ENCODE measurements around the gene PI3. TPM values are rescaled to one million over a fixed set of nuclear protein-coding genes. Genes with fewer than 3 reads are reported as not detected.

PI3 gene
- total and polyA plus RNA-seq, 9 of the 15 experiments (the other 6 are each of a cell fraction or from before 2014, with no cell fraction given) = not detected

- TF ChIP-seq ZNF551 (CRISPR knock-in tag; IDR thresholded peaks at IDR 0.05) = no peak
Observed at GRCh38 chr20:45218124-45218523, 43.4 kb downstream of the PI3 start (continued).

DNA sequence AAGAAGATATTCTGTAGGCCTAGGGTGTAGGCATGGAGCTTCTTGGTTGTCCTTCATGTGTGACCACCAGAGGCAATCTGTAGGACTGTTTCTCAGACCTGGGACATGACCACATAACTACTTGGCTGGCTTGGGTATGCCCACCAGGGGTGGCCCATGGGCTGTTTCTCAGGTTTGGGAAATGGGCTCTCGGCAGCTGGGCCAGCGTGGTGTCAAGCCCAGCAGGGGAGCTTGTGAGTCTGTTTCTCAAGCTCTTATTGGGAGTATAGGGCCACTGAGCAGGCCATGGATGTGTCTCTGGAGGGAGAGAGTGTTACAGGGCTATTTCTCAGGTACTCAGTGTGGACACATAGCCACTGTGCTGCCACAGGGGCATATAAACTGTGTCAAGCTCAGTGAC lies 43.9 kb downstream of the PI3 start:
- no peak for TF ChIP-seq GABPB1 (CRISPR knock-in tag; IDR thresholded peaks at IDR 0.05)
- TF ChIP-seq MYBL2 (IDR thresholded peaks at IDR 0.05; ENCODE audit: low read depth) = no peak
- TF ChIP-seq MYBL2 (CRISPR knock-in tag; IDR thresholded peaks at IDR 0.05; ENCODE audit: borderline replicate concordance) = no peak
- TF ChIP-seq EP400 (IDR thresholded peaks at IDR 0.05) = no peak
- TF ChIP-seq TCF7L2 (IDR thresholded peaks at IDR 0.05; ENCODE audit: low read depth, low read length) = no peak
- TF ChIP-seq PURB (CRISPR knock-in tag; IDR thresholded peaks at IDR 0.05; ENCODE audit: low read depth) = no peak
- no peak for TF ChIP-seq NR1H2 (CRISPR knock-in tag; IDR thresholded peaks at IDR 0.05)
- no peak for TF ChIP-seq SETDB1 (IDR thresholded peaks at IDR 0.05; ENCODE audit: low read length)
- TF ChIP-seq, protein P1, sequence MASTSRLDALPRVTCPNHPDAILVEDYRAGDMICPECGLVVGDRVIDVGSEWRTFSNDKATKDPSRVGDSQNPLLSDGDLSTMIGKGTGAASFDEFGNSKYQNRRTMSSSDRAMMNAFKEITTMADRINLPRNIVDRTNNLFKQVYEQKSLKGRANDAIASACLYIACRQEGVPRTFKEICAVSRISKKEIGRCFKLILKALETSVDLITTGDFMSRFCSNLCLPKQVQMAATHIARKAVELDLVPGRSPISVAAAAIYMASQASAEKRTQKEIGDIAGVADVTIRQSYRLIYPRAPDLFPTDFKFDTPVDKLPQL (IDR thresholded peaks at IDR 0.05; ENCODE audit: extremely low read depth, insufficient read length) = no peak
- TF ChIP-seq ZNF239 (CRISPR knock-in tag; IDR thresholded peaks at IDR 0.05) = no peak
- TF ChIP-seq ZNF311 (CRISPR knock-in tag; IDR thresholded peaks at IDR 0.05) = no peak
- TF ChIP-seq, protein P2, sequence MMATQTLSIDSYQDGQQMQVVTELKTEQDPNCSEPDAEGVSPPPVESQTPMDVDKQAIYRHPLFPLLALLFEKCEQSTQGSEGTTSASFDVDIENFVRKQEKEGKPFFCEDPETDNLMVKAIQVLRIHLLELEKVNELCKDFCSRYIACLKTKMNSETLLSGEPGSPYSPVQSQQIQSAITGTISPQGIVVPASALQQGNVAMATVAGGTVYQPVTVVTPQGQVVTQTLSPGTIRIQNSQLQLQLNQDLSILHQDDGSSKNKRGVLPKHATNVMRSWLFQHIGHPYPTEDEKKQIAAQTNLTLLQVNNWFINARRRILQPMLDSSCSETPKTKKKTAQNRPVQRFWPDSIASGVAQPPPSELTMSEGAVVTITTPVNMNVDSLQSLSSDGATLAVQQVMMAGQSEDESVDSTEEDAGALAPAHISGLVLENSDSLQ (IDR thresholded peaks at IDR 0.05) = no peak
- TF ChIP-seq ZFP1 (CRISPR knock-in tag; IDR thresholded peaks at IDR 0.05) = no peak
- TF ChIP-seq ZNF174 (CRISPR knock-in tag; IDR thresholded peaks at IDR 0.05) = no peak
- TF ChIP-seq POLR3G (IDR thresholded peaks at IDR 0.05; ENCODE audit: extremely low read depth, insufficient read length, insufficient replicate concordance) = no peak
- no peak for TF ChIP-seq PYGO2 (tag; IDR thresholded peaks at IDR 0.05)
- TF ChIP-seq HOXB6 (CRISPR knock-in tag; IDR thresholded peaks at IDR 0.05; ENCODE audit: borderline replicate concordance) = no peak
- TF ChIP-seq ZC3H8 (IDR thresholded peaks at IDR 0.05) = no peak
- no peak for TF ChIP-seq FOXP1 (CRISPR knock-in tag; IDR thresholded peaks at IDR 0.05)
- Histone ChIP-seq H4K20me1 (replicated peaks; ENCODE audit: control insufficient read depth, insufficient read depth, low read length) (no peaks in the 10 kb centered on the region), H3K4me3 (no peak overlapping the region), H3K36me3 (ENCODE audit: control insufficient read depth, insufficient read depth, low read length) (no peaks in the 10 kb centered on the region), H3K4me2 (ENCODE audit: insufficient read depth, low read length) (no peak overlapping the region), H3K79me2 (ENCODE audit: control insufficient read depth, insufficient read depth, low read length) (no peaks in the 10 kb centered on the region), H3K9ac (ENCODE audit: insufficient read depth in 1 of 2, low read depth in 2 of 2, low read length in 2 of 2) (no peak overlapping the region), H2AFZ (ENCODE audit: low read depth, low read length) (no peak overlapping the region), H3K9me1 (ENCODE audit: control insufficient read depth, insufficient read depth, low read length) (no peaks in the 10 kb centered on the region), H3K27me3 (ENCODE audit: control insufficient read depth in 2 of 2, insufficient read depth in 2 of 2, low read length in 2 of 2) (peaks cover 0 to 10% of the 10 kb centered on the region in 2 experiments; a peak in 2 of 5 replicates), H3K4me1 (replicated peaks in 1 of 2; ENCODE audit: control insufficient read depth in 2 of 2, insufficient read depth in 2 of 2, low read length in 2 of 2) (no peaks in the 10 kb centered on the region), H3K27ac (ENCODE audit: extremely low read depth, low read depth, low read length) (no peak overlapping the region), H3K9me3 (replicated peaks; ENCODE audit: control insufficient read depth, insufficient read depth, low read depth, low read length) (no peaks in the 10 kb centered on the region)
- FAIRE-seq = no peak
- ChIA-PET CTCF (ENCODE audit: low intra/inter-chr PET ratio) (no interaction called here), POLR2A (no interaction called here)
- intact Hi-C loops (cut with micrococcal nuclease) (no loop called here), in situ Hi-C loops (cut with MboI) (no loop called here)
- ATAC-seq = no peak
- no TSS peak for BruUV-seq (replicated peaks)
- no peak for DNase-seq (ENCODE audit: extremely low read depth in 1 of 4, low spot score in 3 of 4)
- 5% methylated on average over 2 of the region's 2 CpGs for WGBS (ENCODE audit: insufficient coverage, low coverage, missing lambda C conversion rate)

Measured in K562 (cell line).